SH-SY5Y (cell line): ENCODE measurements around the gene RREB1.

Experiments
- GATA2 ChIP-seq: IDR thresholded peaks from 2 replicates; pipeline ENCODE4 v1.6.1; 2011; ENCODE audit warnings: mild to moderate bottlenecking, low read depth, low read length
- GATA3 ChIP-seq: IDR thresholded peaks from 2 replicates; pipeline ENCODE4 v1.6.1; 2011; ENCODE audit warnings: low read depth, mild to moderate bottlenecking, low read length, moderate library complexity

GRCh38 chr6:7249946-7250643 lies 142.3 kb downstream of the RREB1 start:
- no peak for TF ChIP-seq GATA3
- no peak for TF ChIP-seq GATA2
